GM21381 (cell line): Measurements from ENCODE around the gene TENM4.

ENCODE experiments used
- ATAC-seq: cut with Tn5 transposase; IDR thresholded peaks from one replicate; pipeline ENCODE4 v1.9.1; 2021; ENCODE audit warnings: mild to moderate bottlenecking, moderate library complexity; ENCODE audit not compliant: unreplicated experiment

Gene TENM4

DNA sequence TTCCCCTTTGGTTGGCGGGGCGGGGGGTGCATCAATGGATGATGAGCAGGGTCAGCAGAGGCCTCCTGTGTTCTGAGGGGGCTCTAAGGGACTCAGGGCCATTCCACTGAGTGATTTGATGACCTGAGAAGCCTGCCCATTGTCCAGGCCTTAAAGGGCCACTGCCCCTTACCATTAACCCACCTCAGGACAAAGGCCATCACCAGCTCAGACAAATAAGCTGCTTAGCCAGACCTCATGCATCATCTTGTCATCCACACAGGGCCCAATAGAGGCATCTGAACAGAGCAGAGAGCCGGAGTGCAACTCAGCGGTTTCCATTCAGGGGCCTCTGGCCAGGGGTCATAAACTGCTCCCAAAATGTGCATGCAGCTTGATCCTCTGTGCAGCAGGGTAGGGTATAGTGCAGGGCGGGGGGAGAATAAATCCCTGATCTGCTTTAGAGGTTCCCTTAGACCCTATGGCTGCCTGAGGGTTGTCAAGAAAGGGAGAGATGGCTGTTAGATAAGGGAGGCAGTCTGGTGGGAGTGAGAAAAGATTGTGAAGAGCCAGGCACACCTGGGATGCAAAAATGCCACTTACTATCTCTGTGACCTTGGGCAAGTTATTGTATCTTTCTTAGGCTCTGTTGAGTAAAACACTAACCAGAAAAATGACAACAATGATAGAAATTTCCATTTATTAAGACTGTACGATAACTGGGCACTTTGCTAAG lies 490.7 kb downstream of the TENM4 start:
- no peak for ATAC-seq

DNA sequence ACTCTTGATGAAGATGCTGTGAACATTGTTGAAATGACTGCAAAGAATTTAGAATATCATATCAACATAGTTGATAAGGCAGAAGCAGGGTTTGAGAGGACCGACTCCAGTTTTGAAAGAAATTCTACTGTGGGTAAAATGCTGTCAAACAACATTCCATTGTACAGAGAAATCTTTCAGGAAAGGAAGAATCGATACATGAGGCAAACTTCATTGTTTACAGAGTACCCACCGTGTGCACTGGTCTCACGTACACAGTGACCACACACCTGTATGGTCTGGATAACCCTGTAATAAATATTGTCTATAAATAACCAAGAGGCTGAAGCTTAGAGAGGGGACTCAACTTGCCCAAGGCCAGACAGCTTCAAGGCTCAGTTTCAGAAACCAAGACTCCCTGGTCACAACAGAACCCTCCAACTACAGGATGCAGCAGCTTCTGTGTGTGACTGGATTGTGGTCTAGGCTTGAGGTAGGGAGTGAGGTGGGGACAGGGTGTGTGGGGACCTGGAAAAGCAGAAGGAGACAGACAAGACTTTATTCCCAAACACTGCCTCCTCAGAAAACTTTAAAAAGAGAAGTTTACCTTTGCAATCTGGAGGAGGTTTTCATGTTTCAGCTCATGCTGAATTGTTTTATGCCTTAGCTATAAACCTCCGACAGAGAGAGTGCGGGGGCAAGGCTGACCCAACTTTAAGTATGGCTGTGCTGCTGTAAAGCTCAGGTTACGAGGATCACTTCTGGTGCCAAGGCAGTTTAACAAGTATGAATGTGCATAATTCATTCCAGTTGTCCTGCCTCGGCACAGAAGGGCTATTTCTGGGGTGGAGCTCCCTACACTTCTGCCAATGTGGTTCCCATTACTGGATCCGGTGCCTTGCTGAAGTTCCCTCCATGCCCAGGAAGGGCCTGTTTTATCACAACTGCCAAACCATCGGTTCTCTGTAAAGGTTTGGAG lies 493.6 kb downstream of the TENM4 start:
- ATAC-seq = no peak

DNA sequence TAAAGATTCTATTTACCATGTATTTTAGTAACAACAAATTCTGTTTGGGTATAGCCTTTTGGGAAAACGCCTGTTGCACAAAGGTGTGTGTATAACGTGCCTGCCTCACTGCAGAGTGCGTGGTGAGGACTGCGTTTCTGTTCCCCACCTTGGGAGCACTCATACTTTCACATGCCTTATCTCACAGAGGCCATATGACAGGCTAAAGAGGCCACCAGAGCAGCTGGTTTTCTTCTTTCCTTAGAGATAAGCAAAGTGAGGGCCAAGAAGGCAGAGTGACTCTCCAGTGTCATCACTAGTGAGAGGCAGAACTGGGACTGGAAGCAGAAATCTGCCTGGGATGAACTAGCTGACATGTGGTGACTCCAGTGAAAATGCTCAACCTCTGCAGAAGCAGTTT lies 497.0 kb downstream of the TENM4 start:
- ATAC-seq = no peak

DNA sequence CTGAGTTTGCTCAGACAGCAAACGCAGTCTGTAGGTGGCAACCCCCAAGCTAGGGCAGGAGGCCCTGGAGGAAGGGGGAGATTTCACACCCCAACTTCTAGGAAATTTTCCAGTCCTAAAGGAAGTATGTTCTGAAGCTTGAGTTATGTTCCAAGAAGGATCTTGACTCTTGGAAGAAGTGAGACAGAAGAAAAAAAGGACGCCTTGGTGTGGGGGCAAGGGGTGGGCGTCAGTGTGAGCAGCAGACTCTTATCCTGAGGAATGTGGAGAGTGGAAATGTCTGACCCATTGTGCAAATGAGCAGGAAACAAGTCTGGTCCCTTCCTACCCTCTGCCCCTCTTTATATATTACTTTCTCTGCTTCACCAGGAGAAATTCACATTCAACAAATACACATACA lies 497.7 kb downstream of the TENM4 start:
- no peak for ATAC-seq

DNA sequence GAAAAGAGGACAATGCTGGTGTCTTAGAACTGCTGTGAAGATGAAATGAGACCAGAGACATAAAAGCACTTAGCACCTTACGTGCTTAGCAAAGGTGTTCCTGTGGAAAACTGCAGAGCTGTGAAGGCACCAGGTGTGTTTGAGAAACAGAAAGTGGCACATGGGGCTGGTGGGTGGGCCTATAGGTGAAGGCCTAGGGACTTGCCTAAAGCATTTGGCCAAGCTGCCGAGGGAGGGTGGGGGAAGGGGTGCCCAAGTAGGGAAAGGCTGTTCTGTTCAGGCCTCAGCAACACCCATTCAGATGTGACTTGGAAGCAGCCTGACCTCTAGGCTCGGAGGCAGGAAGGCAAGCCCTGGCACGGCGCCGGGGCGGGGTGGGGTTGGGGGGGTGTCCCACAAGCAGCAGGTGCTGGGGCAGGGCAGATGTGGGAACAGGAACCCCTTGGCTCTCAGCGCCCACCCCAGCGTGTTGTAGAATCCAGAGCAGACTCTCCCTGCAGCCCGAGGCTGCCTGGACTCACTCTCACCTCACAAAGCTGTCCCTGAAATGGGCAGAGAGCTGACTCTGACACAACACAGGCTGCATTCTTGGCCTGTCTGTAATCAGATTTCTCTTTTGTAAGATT lies 499.5 kb downstream of the TENM4 start:
- ATAC-seq = no peak

DNA sequence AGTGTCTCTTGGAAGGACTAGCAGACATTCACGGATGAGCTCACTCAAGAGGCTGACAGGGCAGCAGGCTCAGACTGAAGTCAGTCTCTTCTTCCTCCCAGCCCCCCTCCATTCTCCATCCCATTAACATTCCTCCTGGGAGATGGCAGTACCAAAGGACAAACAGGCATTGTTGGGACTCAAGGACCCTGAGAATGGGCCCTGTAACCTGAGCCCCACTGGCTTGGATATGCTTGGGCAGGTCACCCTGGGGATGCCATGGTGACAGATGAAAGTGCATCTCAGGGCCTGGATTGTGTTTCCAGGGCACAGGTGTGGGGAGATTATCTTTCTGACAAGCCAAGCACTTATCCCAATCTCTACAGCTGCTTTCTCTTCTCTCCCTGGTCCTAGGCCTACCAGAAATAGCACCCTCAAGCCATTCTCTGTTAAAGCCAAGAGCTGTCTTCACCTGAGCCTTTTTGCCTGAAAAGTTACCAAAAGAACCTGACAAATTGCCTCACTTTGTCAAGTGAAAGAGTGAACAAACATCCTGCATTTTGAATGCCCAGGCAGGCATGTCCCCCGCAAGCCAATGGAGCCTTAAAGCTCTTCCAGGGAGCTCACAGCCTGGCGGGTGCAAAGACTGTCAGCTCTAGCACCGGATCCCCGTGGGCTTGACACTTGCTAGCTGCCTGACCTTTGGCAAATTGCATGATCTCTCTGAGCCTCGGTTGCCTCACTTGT lies 500.2 kb downstream of the TENM4 start:
- no peak for ATAC-seq

DNA sequence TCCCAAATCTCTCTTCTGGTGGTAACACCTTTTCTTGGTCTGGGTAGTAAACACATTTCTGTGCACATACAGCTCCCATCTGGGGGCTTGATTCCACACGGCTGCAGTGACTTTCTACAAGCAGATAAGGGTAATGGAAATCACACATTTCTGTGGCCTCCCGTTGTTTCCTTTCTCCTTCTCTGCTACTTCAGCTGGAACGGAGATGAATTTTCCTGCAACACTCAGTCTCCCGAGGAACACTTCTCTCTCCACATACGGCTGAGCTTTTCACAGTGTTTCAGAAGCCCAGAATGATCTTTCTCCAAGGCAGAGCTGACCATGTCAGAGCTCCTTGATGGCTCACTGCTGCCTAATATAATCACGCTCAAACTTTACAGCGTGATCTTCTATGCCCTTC lies 501.9 kb downstream of the TENM4 start:
- ATAC-seq = no peak

DNA sequence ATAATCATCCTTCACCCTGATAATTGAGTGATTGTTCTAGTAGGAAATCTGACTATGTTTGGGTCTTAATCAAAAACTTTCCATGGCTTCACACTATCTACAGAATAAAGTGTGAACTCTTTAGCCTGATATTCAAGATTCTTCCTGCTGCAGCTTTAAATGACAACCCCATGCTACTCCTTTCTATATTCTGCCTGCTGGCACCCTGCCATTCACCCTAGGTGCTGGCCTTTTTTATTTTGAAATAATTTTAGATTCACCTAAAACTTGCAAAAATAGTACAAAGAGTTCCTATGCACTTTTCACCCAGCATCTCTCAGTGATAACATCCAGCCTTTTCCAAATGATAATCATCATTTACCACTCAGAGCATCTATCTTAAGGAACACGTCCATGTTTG lies 502.8 kb downstream of the TENM4 start:
- ATAC-seq = no peak

DNA sequence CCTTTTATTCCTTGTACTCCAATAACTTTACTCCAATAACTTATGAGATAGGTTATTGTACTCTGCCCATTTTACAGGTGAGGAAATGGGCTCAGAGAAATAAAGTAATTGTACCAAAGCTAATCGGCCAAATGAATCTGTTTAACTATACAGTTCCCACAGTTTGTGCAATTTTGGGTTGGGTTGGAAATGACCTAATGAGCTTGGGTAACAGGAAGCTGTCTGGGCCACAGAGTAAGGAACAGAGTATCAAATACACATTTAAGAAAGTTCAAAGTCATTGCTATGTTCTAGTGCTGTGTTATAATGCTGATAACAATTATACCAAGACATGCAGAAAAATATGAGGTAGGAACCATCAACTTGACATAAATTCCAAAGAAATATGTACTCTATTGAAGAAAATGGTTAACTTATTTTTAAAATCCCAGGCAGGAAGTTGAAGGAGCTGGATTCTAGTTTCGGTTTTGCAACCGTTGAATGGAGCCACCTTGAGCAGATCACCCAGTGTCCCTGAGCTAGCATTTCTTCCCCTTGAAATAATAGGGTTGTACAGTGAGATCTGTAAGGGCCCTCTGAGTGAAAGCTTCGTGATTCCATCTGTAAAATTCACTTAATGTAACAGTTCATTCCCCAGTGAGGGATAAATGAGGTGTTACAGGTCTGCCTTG lies 505.3 kb downstream of the TENM4 start:
- no peak for ATAC-seq

DNA sequence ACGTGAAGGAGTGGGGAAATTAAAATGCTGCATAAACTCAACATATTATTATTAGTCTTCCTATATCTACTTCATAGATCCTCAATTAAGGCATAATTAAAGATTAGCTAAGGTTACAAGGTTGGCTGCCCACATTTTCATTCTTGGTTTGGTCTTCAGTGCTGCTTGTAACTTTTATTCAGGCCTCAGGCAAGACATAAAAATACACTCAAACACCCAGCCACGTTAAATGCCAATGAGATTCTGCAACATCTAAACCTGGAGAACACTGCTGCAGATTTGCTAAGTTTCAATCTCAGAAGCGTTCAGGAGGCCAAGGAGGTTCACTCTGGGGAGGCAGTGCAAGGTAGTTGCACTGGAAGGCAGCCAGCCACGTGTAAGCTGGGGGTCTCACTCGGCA lies 507.5 kb downstream of the TENM4 start:
- ATAC-seq = no peak

DNA sequence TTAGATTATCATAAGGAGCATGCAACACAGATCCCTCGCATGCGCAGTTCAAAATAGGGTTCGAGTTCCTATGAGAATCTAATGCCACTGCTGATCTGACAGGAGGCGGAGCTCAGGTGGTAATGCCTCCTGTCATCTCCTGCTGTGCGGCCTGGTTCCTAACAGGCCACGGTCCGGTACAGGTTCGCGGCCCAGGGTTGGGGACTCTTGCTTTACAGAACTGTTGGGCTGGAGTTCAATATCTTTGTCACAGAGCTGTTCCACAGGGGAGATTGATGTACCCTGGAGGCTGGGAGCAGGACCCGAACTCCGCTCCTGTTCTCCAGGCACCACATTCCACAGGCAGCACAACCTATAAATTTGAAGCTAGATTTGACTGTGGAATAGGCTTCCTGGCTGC lies 508.1 kb downstream of the TENM4 start:
- ATAC-seq = no peak

DNA sequence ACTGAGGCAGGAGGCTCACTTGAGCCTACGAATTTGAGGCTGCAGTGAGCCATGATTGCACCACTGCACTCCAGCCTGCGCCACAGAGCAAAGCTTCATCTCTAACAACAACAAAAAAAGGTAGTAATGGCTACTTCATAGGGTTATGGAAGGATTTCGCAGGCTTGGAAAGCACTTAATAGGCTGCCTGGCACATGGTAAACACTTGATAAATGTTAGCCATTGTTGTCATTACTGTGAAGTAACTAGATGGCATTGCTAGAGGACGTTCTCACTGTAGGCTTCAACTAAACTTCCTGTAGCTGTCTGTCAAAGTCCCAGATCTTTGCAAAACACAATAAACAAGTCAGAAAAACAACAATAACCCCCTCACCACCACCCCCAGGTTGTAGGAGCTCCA lies 508.9 kb downstream of the TENM4 start:
- ATAC-seq = no peak

DNA sequence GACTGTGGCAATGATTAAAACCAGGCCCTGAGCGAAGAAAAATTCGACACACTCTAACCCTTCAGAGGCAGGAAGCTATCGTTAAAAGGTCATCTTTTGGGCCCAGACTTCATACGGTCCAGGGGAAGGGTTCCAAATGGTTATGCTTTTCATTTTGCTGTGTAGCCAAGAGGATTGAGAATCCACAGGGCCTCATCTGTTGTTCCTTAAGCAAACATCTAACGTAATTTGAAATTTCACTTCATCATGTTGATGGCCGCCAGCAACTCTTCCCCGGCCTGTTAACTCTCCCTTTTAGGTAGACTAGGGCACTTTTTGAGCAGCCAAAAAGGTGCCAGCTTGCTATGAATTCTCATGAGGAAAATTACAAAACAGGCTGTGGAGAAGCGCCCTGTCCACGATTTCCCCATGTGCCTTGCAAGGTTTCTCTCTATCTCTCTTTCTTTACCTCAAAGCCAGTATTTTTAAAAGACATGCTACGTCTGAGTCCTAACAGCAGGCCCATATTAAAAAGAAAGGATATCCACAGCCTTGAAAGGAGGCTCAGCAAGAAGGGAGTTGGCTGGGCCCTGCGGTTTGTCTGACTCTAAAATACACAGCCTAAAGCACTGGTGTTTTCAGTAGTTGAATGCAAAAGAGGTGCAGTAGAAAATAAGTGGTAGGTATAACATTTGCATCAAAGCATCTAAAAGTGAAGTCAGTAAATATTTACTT lies 509.9 kb downstream of the TENM4 start:
- ATAC-seq = no peak

DNA sequence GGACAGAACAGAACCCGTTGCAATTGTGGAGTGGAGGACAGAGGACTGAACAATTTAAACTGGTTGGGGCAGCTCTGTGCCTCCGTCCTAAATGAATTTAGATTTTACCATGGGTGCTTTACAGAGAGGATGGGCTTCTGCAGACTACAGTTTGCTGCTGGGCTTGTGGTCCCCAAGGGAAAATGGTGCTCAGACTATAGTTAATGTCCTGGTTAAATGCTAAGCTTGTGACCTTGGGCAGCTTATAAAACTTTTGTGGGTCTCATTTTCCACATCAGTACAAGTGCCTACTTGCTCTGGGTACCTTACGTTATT lies 511.0 kb downstream of the TENM4 start:
- no peak for ATAC-seq

DNA sequence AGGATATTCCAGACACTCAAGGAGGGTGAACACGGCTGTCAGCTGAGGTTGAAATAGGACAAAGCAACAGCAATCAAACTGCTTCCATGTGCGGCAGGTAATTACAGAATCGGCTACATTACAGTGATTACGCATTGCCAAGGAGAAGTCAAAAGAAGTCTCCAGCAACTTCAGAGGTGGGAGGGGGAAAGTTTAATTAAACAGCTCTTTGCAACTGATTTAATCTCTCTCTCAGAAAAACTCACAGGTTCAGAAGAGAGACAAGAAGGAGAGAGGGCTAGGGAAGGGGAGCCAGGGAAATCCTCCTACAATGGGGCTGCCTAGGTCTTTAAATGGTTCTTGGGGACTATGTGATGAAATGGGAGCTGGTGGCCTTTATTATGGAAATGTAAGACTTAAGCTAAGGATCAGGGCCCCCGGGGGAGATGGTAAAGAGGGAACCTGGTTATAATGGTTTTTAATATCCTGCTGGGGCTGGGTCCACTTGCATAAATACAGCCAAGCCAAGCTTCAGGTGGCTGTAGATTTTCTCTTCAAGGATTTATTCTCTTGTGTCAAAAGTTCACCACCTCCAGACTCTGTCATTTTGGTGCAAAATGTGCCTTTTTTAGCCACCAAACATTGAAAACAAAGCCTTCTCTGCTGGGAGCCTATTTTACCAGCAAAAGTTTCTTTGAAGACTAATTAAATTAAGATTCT lies 511.5 kb downstream of the TENM4 start:
- no peak for ATAC-seq

DNA sequence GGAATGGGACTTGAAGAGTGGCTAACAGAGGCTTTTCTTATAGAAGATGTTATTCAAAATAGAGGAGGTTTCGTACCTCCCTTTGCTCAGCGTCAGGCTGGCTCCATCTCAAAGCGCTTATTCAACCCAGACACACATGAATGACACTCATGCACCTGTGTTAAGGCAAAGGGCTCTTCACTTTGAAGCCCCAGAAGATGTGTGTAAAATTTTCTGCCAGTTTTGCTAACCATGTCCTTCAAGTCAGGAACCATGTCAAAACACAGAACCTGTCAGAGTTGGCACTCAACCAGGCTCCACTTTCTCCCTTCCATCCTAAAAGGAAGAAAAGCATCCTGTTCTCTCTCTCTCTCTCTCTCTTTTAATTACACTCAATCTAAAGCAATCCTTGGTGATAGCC lies 513.3 kb downstream of the TENM4 start:
- no peak for ATAC-seq

DNA sequence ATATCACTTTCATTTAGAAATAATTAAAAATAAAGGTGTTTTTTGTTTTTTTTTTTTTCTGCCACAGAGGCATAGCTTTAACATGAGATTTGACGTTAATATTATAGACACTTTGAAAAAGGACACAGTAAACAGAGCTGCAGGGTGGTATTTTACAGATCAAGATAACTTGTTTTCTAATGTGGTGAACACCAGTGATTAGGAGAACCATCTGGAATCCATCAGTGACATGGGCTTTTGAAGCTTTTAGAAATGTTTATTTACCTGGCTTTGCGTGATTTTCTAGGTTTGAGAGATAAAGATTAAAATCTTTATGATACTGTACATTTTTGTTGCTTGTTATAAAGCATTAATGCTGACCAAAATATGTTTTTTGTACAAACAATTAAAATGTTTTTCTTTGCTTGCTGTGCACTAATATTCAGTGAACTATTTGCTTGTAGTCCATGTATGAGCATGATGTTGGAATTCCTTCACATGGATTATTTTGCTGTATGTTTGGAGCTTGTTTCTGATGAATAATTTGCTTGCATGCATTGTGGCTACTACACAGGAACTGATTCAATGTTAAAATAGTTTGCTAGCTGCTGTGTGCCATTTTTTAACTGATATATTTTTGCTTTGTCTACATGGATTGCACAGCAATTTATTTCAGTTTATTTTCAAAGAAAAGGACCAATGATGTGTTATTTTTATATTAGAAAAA lies 514.0 kb downstream of the TENM4 start:
- no peak for ATAC-seq

DNA sequence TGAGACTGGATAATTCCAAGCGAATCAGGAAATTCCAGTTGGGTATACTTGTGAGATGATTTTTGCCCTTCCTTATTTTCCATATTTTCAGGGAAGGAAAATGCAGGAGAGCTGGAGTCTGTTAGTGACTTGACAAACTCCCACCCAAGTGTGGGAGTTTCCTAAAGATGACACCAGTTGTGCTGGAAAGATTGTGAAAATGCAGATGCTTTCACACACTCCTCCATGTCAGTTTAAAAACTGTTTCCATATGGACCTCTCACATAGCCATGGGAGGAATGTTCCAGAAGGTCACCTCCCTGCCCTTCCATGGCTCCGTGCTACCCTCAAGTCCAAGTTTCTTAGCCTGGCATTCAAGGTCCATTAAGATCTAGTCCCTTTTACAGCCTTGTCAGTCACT lies 515.4 kb downstream of the TENM4 start:
- ATAC-seq = no peak
